Stimulated activated CD4-positive, alpha-beta T cell treated with anti-CD3 and anti-CD28 coated beads, TNF-alpha, amount 100 ng/mL, for 24 hours (primary cell): Measurements from ENCODE around the gene ROBO1.

Experiments
- DNase-seq, 3 experiments: peaks; one replicate each; pipeline ENCODE4 v3.0.0-alpha.2; 2020; ENCODE audit warnings: low read depth in 3 of 3

Gene ROBO1

DNA sequence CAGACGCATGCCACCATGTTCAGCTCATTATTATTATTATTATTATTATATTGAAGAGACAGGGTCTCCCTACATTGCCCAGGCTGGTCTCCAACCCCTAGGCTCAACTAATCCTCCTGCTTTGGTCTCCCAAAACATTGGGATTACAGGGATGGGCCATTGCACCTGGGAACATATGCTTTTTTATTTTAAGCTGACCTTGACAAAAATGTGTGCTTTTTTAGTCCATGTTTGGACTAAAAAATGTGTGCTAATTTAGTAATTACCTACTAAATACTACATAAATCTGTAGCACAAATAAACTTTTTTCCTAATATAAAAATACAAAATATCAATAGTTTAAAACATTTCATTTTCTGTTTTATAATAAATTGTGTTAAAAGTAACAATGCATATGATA lies 693.2 kb downstream of the ROBO1 start:
- no peak for DNase-seq

DNA sequence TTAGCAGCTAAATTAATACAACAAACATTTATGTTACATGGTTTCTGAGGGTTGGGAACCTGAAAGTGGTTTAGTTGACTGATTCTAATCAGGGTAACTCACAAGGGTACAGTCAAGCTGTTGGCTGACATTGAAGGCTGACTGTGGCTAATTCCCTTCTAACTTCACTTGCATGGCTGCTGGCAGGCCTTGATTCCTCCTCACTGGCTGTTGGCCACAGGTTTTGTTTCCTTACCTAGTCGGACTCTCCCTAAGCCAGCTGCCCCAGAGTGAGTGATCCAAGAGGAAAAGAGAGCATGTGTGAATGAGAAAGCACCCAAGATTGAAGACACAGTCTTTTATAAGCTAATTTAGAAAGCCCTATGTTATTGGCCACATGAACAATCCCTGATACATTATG lies 700.1 kb downstream of the ROBO1 start:
- no peak for DNase-seq

DNA sequence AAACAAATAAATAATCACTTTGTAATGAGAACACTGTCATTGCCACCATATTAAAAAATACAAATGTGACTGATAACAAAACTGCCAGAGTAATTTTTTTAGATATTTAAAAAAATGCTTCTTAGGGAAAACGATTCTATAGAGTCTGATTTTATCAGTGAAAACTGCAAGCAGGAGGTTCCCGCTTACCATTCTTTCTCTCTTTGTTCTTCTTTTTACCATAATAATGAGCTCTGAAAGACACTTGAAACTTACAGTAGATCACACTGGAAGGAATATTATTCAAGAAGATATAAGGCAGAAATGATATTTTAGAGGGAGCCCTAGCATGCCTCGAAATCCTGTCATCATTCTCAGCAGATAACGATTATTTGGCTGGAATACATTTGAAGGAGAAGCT lies 701.3 kb downstream of the ROBO1 start:
- no peak for DNase-seq

DNA sequence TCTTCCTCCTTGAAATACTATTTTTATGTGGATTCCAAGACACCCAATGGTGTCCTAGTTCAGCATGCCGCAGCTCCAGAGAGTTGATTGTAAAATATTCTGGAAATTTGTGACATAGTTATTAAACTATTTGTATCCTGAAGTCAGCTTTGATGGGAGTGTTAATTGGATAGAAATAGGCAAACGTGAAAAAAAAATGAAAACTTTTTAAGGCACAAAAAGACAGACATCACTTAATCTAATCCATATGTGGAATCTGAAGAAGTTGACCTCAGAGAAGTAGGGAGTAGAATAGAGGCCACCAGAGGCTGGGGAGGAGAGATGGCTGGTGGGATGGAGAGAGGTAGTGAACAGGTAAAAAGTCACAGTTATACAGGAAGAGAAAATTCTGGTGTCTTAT lies 704.2 kb downstream of the ROBO1 start:
- no peak for DNase-seq

DNA sequence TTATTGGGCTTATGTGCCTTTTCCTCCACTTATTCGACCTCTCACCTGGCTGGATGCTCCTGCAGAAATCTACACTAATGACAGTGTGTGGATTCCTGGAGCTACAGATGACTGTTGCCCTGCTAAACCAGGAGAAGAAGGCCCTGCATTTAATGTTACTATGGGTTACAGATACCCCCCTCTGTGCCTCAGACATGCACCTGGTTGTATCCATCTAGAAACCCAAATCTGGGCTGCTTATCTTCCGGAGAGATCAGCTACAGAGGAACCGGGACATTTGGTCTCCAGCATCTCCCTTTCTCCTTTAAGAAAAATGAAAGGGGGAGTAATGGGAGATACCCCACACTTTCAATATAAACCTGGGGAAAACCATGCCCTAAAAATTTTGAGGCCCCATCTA lies 710.0 kb downstream of the ROBO1 start:
- no peak for DNase-seq

DNA sequence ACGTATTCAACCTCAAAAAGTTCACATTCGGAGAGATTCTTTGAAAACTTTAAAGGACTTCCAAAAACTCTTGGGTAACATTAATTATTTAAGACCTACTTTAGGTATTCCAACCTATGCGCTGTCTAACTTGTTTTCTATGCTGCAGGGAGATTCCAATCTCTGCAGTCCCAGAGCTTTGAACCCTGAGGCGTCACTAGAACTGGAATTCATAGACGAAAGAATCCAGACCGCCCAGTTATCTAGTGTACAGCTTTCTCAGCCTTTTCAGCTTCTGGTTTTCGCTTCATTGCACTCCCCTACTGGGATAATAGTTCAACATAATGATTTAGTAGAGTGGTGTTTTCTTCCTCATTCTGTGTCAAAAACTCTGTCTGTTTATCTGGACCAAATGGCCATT lies 711.3 kb downstream of the ROBO1 start:
- no peak for DNase-seq

DNA sequence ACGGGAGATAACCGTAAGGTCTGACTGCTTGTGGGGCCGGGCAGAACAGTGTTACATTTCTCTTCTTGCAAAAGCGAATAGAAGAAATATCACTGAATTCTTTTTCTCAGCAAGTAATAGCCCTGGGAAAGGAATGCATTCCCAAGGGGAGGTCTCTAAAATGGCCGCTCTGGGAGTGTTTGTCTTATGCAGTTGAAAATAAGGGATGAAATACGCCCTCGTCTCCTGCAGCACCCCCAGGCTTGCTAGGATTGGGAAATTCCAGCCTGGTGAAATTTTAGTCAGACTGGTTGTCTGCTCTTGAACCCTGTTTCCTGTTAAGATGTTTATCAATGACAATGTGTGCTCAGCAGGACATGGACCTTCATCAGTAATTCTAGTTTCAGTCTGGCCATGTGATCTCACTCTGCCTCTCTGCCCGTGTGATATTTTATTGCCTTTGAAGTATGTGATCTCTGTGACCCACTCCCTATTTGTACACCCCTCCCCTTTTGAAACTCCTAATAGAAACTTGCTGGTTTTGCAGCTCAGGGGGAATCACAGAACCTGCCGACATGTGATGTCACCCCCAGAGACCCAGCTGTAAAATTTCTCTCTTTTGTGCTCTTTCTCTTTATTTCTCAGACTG lies 715.6 kb downstream of the ROBO1 start:
- no peak for DNase-seq

DNA sequence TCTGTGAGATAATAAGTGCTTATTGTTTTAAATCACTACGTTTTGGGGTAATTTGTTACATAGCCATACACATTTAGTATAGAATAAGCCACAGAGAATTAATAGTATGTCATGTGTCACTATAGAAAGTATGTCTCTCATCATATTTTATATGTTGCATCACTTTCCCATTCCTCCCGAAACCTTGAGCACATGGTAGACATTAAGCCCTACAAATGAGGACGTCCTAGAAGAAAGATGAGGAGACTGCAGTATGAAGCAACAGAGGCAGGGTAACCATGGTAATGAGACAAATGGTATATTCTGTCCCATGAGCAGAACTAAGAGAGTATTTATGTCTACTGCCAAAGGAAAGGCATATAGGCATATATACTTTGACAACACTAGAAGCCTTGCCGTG lies 720.2 kb downstream of the ROBO1 start:
- DNase-seq = no peak

DNA sequence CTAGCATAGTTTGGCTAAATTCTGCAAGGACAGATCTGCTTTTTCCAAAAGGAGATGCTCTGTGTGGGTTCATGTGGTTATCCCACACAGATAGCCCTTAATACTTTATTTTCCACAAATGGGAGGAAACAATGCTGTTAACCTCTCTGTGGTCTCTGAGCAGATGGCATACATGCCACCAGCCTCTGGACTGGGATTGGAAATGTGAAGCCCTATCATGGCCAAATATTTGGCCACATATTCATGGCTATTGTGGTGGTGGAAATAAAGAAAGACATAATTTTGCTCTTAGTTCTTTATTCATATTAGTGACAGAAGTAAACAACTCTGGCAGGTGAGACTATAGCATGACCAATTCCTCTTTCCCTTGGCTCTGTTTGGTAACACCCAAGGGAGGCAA lies 726.2 kb downstream of the ROBO1 start:
- DNase-seq = no peak

DNA sequence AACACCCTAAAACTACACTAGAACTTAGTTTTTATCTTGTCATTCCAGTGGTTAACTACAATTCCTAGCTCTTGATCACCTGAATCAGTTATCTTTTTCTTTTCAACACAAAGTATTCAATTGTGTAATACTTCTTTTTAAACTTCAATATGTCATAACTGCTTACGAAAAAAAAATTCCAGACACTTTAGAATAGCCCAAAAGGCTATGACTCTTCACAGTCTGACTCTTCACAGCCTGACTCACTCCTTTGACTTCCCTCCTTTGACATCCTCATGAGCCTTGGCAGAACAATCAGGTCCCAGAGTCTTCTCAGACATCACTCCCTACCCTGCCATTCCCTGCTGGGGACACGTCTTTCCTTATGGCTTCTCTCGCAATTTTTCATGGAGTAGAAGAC lies 727.1 kb downstream of the ROBO1 start:
- DNase-seq = no peak

DNA sequence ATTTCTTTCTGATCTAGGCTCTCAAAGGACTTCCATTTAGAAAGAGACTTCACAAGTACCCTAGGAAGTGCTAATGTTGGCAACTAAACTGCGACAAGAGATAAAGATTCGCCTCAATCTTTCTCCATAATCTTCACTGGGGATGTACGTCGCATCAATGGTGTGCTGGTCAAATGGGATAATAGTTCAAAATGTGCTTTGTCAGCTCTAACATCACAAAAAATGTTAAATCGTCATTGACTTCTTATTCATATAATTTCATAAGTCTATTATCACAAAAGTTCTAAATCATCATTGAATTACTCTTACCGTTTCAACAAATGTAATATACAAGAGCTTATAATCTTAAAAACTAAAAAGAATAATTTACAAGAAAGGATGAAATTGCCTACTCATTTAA lies 727.7 kb downstream of the ROBO1 start:
- no peak for DNase-seq

DNA sequence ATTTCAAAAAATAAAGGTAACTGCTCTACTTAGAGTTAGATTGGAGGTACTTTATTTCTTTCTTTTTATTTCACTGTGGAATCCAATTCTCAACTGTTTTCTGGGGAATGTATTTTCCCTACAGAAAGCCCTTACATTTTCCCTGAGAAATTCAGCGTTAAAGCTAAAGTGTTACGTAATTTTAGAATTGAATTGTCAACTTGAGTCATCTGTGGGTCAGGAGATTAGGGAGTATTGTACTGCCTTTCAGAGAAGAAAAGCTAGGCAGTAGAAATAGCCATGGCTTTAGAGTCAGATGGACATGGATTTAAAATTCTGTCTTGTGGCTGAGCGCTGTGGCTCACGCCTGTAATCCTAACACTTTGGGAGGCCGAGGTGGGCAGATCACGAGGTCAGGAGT lies 728.6 kb downstream of the ROBO1 start:
- DNase-seq = no peak

DNA sequence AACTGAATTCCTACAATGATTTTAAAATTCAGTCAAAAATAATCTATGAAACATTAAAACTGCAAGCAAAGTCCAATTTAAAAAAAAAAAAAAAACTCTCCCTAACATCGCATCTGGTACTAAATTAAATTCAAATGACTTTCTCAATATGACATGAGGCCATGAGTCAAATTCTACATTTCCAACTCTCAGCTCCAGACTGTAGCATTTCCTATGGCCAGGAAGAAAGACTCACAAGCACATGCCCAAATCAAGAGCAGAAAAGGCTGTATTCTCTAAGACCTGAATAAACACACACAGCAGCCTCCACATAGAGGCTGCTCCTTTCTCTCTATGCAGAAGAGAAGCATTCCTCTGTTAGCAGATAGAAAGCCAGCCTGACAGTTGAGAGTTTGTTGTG lies 729.2 kb downstream of the ROBO1 start:
- DNase-seq = no peak

DNA sequence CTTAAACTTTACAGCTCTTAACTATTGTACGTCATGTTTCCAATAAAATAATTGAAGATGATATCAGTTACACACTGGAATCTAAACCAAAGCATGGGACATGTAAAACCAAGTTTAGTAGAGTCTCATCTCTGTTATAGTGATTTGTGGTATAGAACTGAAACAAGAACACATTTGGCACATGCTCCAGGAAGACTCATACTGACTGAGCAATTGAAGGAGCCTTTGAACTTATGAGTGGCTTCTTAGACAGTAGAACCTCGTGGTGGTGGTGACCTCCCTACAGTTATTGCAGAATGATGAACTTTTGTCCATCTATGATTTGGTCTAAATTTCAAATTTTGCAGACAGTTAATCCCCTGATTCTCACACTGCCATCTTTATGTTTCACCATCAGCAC lies 729.7 kb downstream of the ROBO1 start:
- DNase-seq = no peak

DNA sequence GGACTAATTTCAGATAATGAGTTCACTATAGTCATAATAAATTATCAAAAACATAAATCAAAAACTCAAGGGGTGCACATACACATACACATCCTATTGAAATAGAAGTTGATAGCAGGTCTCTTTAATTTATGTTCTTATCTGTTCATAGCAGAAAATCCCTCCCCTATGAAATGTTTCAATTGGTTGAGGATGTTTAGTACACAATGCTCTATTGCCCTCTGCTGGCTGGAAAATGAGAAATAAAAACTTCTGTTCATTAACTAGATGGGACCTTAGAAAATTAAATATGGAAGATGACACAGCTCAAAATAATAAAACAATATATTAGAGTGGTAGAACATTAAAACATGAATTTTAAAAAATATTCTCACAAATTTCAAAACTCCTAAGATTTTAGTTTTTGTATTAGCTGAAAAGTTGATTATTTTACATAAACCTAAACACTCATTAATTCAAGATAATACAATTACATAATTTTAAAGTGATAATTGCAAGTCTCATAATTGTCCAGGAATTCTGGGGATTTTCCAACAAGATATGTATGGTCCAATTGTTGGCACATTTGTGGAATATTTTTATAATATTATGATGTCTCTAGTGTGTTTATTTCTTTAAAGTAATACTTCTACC lies 735.0 kb downstream of the ROBO1 start:
- no peak for DNase-seq

DNA sequence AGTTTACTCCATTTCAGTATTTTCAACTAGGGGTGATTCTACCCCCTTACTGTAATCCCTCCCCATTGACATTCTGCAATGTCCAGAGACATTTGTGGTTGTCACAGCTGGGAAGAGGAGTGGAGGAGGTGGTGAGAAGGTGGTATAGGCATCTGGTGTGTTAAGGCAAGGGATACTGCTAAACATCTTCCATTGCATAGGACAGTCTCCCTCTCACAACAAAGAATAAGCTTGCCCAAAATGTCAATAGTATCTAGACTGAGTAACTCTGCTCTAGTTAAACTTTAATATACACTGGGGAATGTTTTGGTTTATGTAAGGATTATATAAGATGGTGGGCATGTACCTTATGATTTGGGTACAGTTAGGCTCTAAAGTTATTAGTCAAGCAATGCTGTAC lies 737.6 kb downstream of the ROBO1 start:
- DNase-seq = no peak

DNA sequence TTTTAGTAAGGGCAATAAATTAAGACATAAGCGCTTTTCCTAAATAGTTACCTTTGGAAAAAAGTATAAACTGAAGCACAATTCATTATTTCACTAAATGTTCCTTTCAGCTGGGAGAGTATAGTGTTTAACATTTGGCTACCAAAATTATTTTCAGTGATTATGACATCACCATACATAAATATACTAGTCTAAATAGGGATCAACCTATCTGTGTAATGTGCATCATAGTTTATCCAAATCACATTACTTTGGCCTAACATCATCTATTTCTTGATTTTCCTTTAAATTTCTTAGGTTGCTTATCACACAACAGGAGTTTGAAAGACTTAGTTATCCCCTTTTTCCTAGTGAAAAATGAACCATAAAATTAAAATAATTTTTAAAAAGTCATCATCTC lies 738.9 kb downstream of the ROBO1 start:
- DNase-seq = no peak

DNA sequence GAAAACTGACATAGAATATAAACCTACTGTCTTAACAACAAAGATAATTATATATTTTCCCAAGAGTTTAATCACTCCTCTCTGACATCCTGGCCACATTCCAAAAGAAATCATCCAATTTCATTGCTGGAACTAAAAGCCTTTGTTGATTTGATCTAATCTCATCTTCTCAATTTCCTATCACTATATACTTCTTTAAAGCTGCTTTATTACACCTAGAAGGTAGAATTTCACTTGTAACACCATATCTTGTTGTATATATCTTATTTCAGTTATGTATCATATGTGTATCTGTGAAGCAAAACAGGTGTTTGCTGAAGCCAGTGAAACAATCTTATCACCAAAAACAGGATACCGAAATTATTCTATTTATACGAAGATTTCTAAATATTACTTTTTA lies 740.2 kb downstream of the ROBO1 start:
- no peak for DNase-seq

DNA sequence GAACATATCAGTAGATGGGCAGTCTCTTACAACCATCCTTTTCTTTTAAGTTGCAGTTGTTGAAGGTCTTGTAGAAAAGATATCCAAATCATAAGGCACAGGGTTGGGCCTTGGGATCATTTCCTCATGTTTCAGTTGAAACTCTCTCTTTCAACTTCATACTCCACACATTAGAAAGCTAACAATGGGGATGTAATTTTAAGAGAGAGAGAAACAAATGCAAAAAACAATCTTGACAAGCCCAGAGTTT lies 747.9 kb downstream of the ROBO1 start:
- no peak for DNase-seq

DNA sequence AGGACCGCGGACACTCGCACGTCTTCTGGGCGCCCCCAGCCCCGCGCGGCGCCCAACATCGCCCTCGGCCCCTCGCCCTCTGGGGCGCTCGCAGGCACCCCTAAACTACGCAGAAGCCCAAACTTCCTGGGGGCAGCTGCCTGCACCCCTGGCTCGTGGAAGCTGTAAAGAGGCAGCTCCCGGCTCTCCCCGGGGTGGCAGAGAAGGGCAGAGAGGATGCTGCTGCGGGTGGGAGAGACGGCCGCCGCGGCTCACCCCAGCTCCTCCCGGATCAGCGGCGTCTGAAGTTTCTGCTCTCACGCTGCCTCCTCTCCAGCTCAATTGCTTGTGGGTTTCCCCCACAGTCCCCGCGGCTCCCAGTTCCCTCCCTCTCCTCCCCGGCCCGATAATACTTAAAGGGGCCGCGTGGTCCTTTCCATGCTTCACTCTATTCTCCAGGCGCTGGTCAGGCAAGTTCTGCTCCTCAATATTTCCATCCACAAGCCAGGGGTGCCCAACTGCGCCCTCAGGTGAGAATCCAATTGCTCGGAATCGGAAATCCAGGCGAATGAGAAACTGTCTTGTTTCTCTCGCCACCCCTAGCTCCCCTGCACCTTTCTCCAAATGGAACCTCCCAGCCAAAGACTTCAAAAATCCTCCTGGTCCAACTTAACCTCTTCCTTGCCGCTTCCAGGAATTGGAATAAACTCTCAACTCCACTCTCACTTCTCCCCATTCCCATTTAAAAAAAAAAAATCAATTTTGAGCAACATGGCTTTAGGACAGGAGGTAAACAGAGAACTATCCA lies 748.5 kb downstream of the ROBO1 start:
- DNase-seq = no peak

DNA sequence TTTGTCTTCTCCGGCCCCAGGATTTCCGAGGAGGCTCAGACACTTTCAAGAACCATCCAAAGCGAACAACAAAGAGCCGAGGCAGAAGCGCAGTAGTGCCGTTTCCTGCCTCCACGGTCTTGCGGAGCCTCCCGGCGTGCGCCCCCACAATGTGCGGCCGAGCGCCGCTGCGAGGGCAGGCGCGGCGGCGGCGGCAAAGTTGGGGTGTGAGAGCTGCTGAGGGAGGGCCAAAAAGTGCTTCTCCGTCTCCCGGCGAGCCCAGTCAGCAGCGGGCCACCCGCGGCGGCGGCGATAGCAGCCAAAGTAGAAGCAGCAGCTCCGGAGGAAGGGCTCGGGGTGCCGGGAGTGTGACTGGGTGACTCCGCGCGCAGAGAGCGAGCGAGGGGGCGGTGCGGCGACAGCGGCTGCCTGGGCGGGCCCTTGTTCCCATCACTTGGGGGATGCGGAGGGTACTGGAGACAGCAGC lies 749.1 kb downstream of the ROBO1 start:
- DNase-seq = no peak

DNA sequence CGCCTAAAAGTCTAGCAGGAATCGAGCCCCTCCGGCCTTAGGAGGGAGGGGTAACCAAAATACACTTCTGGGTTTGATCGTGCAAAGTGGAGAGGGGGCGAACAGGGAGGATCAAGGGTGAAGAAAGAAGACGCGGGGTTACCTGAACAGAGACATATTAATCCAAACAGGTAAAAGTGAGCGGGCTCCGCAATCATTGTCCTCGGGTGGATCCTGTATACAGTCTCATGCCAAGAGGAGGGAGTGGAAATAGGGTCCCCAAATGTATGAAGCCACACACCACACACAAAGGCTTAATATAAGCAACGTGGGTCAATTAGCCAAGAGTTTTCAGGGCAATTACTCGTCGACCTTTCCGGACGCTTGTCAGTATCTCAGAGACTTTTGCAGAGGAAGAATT lies 749.5 kb downstream of the ROBO1 start:
- DNase-seq = no peak

DNA sequence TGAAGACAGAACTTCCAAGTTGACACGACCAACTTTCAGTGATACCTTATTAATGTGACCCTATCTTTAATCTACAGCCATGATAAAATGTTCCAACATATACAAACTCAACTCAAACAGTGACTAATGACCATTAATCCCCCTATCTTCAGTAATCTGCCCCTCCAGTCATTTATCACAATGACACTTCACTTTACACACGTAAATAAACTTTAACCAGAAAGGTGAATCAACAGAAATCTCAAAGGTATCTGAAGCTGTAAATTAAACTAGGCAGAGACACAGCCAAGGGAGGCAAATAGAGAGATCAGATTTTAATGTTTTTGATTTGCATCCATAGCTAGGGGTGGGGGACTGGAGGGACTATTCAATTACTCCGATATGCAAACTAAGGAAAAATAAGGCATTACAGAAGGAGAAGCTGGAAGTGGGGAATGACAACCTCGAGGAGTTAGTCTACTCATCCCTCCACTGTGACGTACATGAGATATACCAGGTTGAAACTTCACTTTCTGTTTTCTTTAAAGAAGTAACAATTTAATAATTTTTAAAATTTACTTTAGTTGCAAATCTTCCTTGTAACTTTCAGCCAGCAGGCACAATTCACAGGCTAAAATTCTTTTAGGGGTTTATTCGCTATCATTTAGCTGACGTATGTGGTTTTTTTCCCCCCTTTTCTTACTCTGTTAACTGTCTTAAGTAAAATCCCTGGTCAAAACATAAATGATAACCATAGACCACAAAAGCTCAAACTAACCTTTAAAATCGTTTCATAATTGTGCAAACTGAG lies 751.0 kb downstream of the ROBO1 start:
- DNase-seq = no peak
